ENCODE results near the gene RBM19. TPM values are rescaled to one million over a fixed set of nuclear protein-coding genes. Genes with fewer than 3 reads are reported as not detected.

The RBM19 gene
- total and polyA plus RNA-seq, 2 donors (not counting 3 experiments of a cell fraction or from before 2014, with no cell fraction given): 13.2 to 34.4 TPM

DNA sequence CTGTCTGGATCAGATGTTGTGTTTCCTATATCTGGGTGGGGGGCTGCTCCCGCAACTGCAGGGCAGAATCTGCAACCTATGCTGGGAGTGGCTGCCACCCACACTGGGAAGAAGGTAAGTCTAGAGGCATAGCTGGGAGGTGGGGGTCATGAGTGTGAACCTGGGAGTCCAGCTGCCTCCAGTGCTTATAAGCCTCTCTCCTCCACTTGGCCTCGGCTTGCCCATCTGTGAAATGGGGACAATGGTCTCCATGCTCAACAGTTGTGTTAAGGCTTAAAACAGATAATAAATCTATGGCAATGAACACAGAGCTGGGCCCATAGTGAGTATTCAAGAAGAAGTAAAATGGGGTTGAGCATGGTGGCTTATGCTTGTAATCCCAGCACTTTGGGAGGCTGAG, 90.0 kb downstream of the RBM19 start:
- no peak for FAIRE-seq
- DNase-seq (ENCODE audit: low read depth, low spot score): no peak
- H3K27me3 ChIP-seq (ENCODE audit: control insufficient read depth in 2 of 2, insufficient read depth in 2 of 2, low read length in 2 of 2): no peaks in the 10 kb centered on the region
- H3K27ac ChIP-seq (ENCODE audit: insufficient read depth, low read depth, low read length): no peak overlapping the region
- POLR2A ChIA-PET: no interaction called here
- no TSS peak for BruUV-seq (replicated peaks)
- no peak overlapping the region for H3K4me2 ChIP-seq (ENCODE audit: insufficient read depth, low read length)
- CTCF ChIA-PET: no interaction called here
- H3K36me3 ChIP-seq (ENCODE audit: control insufficient read depth in 2 of 2, extremely low read depth in 1 of 2, insufficient read depth in 2 of 2, low read length in 2 of 2): no peaks in the 10 kb centered on the region
- dilution Hi-C loops (cut with MboI; ENCODE audit: extremely low pct_ligation_motif_present, low sequenced_read_pairs): no loop called here
- no peak overlapping the region for H3K9ac ChIP-seq (replicated peaks; ENCODE audit: extremely low read depth, insufficient read depth, low read length)
- no peaks in the 10 kb centered on the region for H3K9me3 ChIP-seq (replicated peaks; ENCODE audit: control insufficient read depth, insufficient read depth, low read length)
- no peaks in the 10 kb centered on the region for H4K20me1 ChIP-seq (replicated peaks; ENCODE audit: control insufficient read depth, extremely low read depth, insufficient read depth, low read length)
- TF ChIP-seq POLR2AphosphoS5 (IDR thresholded peaks at IDR 0.05; ENCODE audit: insufficient read depth, low read depth, low read length): no peak
- TF ChIP-seq EZH2 (IDR thresholded peaks at IDR 0.05; ENCODE audit: borderline replicate concordance, low read depth, low read length, severe bottlenecking): no peak
- TF ChIP-seq POLR2A (IDR thresholded peaks at IDR 0.05; ENCODE audit: low read depth, low read length): no peak
- TF ChIP-seq GATA2 (IDR thresholded peaks at IDR 0.05; ENCODE audit: insufficient read depth, insufficient read length, low read depth, low read length): no peak
- TF ChIP-seq JUN (IDR thresholded peaks at IDR 0.05; ENCODE audit: borderline replicate concordance, insufficient read depth, insufficient read length, low read depth): no peak
- TF ChIP-seq, protein P1, sequence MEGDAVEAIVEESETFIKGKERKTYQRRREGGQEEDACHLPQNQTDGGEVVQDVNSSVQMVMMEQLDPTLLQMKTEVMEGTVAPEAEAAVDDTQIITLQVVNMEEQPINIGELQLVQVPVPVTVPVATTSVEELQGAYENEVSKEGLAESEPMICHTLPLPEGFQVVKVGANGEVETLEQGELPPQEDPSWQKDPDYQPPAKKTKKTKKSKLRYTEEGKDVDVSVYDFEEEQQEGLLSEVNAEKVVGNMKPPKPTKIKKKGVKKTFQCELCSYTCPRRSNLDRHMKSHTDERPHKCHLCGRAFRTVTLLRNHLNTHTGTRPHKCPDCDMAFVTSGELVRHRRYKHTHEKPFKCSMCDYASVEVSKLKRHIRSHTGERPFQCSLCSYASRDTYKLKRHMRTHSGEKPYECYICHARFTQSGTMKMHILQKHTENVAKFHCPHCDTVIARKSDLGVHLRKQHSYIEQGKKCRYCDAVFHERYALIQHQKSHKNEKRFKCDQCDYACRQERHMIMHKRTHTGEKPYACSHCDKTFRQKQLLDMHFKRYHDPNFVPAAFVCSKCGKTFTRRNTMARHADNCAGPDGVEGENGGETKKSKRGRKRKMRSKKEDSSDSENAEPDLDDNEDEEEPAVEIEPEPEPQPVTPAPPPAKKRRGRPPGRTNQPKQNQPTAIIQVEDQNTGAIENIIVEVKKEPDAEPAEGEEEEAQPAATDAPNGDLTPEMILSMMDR (IDR thresholded peaks at IDR 0.05; ENCODE audit: extremely low read depth in 1 of 2, insufficient read depth in 1 of 2, low read depth in 1 of 2, low read length in 2 of 2): no peak
- TF ChIP-seq FOS (IDR thresholded peaks at IDR 0.05; ENCODE audit: borderline replicate concordance, insufficient read depth, low read length): no peak
- TF ChIP-seq, protein P2, sequence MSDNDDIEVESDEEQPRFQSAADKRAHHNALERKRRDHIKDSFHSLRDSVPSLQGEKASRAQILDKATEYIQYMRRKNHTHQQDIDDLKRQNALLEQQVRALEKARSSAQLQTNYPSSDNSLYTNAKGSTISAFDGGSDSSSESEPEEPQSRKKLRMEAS (IDR thresholded peaks at IDR 0.05; ENCODE audit: insufficient read depth, insufficient read length): no peak
- no peak for TF ChIP-seq MYC (IDR thresholded peaks at IDR 0.05; ENCODE audit: low read depth, low read length)
- H3K4me3 ChIP-seq (replicated peaks in 1 of 3; ENCODE audit: insufficient read depth in 1 of 3, low read depth in 1 of 3, low read length in 3 of 3): no peak overlapping the region
- H2AFZ ChIP-seq (ENCODE audit: low read depth, low read length): no peak overlapping the region
- H3K9me1 ChIP-seq (replicated peaks; ENCODE audit: control insufficient read depth, extremely low read depth, insufficient read depth, low read length): no peaks in the 10 kb centered on the region
- intact Hi-C loops (cut with micrococcal nuclease): no loop called here
- no peaks in the 10 kb centered on the region for H3K4me1 ChIP-seq (ENCODE audit: control insufficient read depth, extremely low read depth, insufficient read depth, low read length)
- H3K79me2 ChIP-seq (ENCODE audit: control insufficient read depth, insufficient read depth, low read length): no peaks in the 10 kb centered on the region

All from endothelial cell of umbilical vein (primary cell).